K562 (cell line): Measurements from ENCODE around the gene NBR1. TPM values are rescaled to one million over a fixed set of nuclear protein-coding genes. Genes with fewer than 3 reads are reported as not detected.

Experiments used
- ASH1L ChIP-seq: fragments of 450-650 bp; IDR thresholded peaks from 2 replicates; pipeline ENCODE4 v1.6.1; 2018; ENCODE audit warnings: borderline replicate concordance, mild to moderate bottlenecking, low read depth; ENCODE audit not compliant: partially characterized antibody
- ATF7 ChIP-seq: fragments of 450-650 bp; IDR thresholded peaks from 2 replicates; pipeline ENCODE4 v1.7.1; 2014; ENCODE audit warnings: mild to moderate bottlenecking, moderate library complexity
- CCNT2 ChIP-seq: IDR thresholded peaks from 2 replicates; pipeline ENCODE4 v1.6.1; 2011; ENCODE audit warnings: borderline replicate concordance, low read depth, mild to moderate bottlenecking, moderate library complexity, mixed read lengths, low read length; ENCODE audit not compliant: insufficient read length; ENCODE audit errors: extremely low read depth
- EZH2 ChIP-seq: IDR thresholded peaks from 2 replicates; pipeline ENCODE4 v1.6.1; 2012; ENCODE audit warnings: low read depth, mild to moderate bottlenecking, inconsistent platforms, low read length, borderline replicate concordance
- GTF2A2 ChIP-seq: IDR thresholded peaks from 2 replicates; pipeline ENCODE4 v1.6.1; 2016; ENCODE audit warnings: mild to moderate bottlenecking, missing genetic modification characterization, missing compliant biosample characterization
- KLF16 ChIP-seq: IDR thresholded peaks from 2 replicates; pipeline ENCODE4 v1.6.1; 2016; ENCODE audit warnings: antibody characterized with exemption
- MAZ ChIP-seq, 2 experiments: fragments of 450-650 bp in 1 of 2; sonication (generic) in 1 of 2; formaldehyde crosslinking; IDR thresholded peaks in 1 of 2; conservative IDR thresholded peaks in 1 of 2; 2 replicates each; pipeline versions ENCODE4 v1.4.0 to v1.5.0; 2020; ENCODE audit warnings: mild to moderate bottlenecking in 1 of 2, missing genetic modification reagents in 1 of 2
- NFRKB ChIP-seq: fragments of 450-650 bp; IDR thresholded peaks from 2 replicates; pipeline ENCODE4 v1.6.1; 2016; ENCODE audit warnings: low read depth
- POLR2B ChIP-seq: fragments of 450-650 bp; IDR thresholded peaks from 2 replicates; pipeline ENCODE4 v1.6.1; 2018; ENCODE audit warnings: low read depth; ENCODE audit not compliant: partially characterized antibody
- RAD21 ChIP-seq, 2 experiments: fragments of 250-450 bp in 1 of 2; fragments of 450-650 bp in 1 of 2; sonication (Bioruptor Pico) in 1 of 2; formaldehyde crosslinking in 1 of 2; IDR thresholded peaks in 1 of 2; conservative IDR thresholded peaks in 1 of 2; 2 replicates each; pipeline versions ENCODE4 v1.4.0 to v1.8.0; 2020 to 2022; ENCODE audit warnings: mild to moderate bottlenecking in 2 of 2, moderate library complexity in 1 of 2
- RFX5 ChIP-seq: IDR thresholded peaks from 2 replicates; pipeline ENCODE4 v1.6.1; 2011; ENCODE audit warnings: low read depth, mild to moderate bottlenecking, improper control_type of control experiment, low read length
- TSC22D4 ChIP-seq: fragments of 450-650 bp; IDR thresholded peaks from 2 replicates; pipeline ENCODE4 v1.6.1; 2016; ENCODE audit warnings: missing genetic modification characterization, missing biosample characterization, control low read depth
- ZZZ3 ChIP-seq: fragments of 450-650 bp; IDR thresholded peaks from 2 replicates; pipeline ENCODE4 v1.6.1; 2016; ENCODE audit warnings: antibody characterized with exemption, mild to moderate bottlenecking, moderate library complexity
- polyA plus RNA-seq, 8 experiments: library from polyadenylated mRNA; depleted of rRNA in 4 of 8; stranded (reverse) in 5 of 8; unstranded in 3 of 8; fragments of >200 nt; fragmentation: Nextera tagmentation in 2 of 8; fragmentation: Illumina TruSeq in 1 of 8; extraction: Ambion mirVana in 2 of 8; extraction: Trizol in 1 of 8; gene quantifications; 2 replicates each; pipeline versions ENCODE4 v1.2.1 to v1.2.3, GENCODE V29; 2011 to 2014; ENCODE audit warnings: inconsistent platforms in 1 of 8, missing spikeins in 1 of 8
- total RNA-seq, 7 experiments: library from RNA; depleted of rRNA in 6 of 7; stranded (reverse); fragments of >200 nt in 6 of 7; fragmentation: Illumina TruSeq in 2 of 7; extraction: Trizol in 2 of 7; gene quantifications; 2 replicates each; pipeline versions ENCODE4 v1.2.1 to v1.2.3, GENCODE V29; 2011 to 2021; ENCODE audit warnings: low replicate concordance in 1 of 7
- TF ChIP-seq, protein P1 (sequence below): fragments of 450-650 bp; IDR thresholded peaks from 2 replicates; pipeline ENCODE4 v1.6.1; 2018; ENCODE audit not compliant: partially characterized antibody
- TF ChIP-seq, protein P2 (sequence below), 2 experiments: fragments of 450-650 bp; IDR thresholded peaks; 2 replicates each; pipeline ENCODE4 v1.6.1; 2016
- TF ChIP-seq, protein P3 (sequence below): fragments of 450-650 bp; formaldehyde crosslinking; IDR thresholded peaks from 2 replicates; pipeline ENCODE4 v1.4.0; 2020; ENCODE audit warnings: mild to moderate bottlenecking, moderate library complexity
- TF ChIP-seq, protein P4 (sequence below): sonication (generic); formaldehyde crosslinking; IDR thresholded peaks from 2 replicates; pipeline ENCODE4 v1.8.1; 2023; ENCODE audit warnings: mild to moderate bottlenecking, missing genetic modification reagents

NBR1 gene
- total and polyA plus RNA-seq, 9 of the 15 experiments (the other 6 are each of a cell fraction or from before 2014, with no cell fraction given): 4.2 to 70.1 (median 39.9) TPM

DNA sequence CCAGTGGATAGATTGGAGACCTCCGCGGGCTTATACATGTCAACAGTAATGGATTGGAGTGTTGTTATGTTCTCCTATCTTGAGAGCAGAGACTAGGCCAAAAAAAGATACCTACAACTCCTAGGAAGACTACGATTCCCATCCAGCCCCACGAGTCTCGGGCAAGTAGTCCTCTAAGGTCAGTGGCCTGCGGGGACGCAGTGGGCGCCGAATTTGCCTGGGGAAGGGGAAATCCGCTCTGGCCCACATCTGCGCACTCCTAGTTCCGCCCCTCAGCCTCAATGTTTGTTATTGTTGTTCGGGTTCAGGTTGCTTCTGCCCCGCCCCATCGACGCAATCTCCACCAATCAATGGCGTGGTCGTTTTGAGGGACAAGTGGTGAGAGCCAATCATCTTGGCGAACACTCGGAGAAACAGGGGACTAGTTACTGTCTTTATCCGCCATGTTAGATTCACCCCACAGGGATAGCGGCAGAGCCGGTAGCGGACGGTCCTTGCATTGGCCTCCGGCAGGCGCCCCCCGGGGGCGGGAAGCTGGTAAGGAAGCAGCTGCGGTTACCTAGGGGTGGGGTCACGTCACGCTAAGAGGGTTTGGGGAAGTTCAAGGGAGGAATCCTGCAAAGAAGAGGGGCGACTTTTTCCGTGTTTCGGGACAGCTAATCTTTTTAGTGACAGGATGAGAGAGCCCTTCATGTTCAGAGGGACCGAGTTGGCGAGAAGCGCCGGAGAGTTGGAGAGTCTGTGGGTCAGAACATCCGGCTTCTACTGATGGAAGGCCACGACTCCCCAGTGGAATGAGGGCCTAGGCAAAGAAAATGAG lies at the start of gene NBR1 (continued):
- TF ChIP-seq KLF16 (peak; percentile 47; the same call in 1 of the 2 replicates), TSC22D4 (no peak), RFX5 (0 out of 2 replicates have a peak, but pooled peaks have one; percentile 19), ZZZ3 (no peak; the same call in 1 of the 2 replicates), GTF2A2 (tag) (no peak), MAZ (CRISPR knock-in tag; conservative IDR thresholded peaks at IDR 0.05 in 1 of 2, IDR thresholded peaks at IDR 0.05 in 1 of 2) (peak; percentile 52 to 78; a peak in 3 of 4 replicates), RAD21 (CRISPR knock-in tag; conservative IDR thresholded peaks at IDR 0.05 in 1 of 2, IDR thresholded peaks at IDR 0.05 in 1 of 2) (peak in 1 of 2 experiments; percentile 35; a peak in 2 of 4 replicates), ATF7 (peak; percentile 77), EZH2 (no peak), POLR2B (peak; percentile 61), CCNT2 (peak; percentile 31), NFRKB (peak; percentile 95; the same call in 1 of the 2 replicates), ASH1L (peak; percentile 90)
- TF ChIP-seq, protein P1, sequence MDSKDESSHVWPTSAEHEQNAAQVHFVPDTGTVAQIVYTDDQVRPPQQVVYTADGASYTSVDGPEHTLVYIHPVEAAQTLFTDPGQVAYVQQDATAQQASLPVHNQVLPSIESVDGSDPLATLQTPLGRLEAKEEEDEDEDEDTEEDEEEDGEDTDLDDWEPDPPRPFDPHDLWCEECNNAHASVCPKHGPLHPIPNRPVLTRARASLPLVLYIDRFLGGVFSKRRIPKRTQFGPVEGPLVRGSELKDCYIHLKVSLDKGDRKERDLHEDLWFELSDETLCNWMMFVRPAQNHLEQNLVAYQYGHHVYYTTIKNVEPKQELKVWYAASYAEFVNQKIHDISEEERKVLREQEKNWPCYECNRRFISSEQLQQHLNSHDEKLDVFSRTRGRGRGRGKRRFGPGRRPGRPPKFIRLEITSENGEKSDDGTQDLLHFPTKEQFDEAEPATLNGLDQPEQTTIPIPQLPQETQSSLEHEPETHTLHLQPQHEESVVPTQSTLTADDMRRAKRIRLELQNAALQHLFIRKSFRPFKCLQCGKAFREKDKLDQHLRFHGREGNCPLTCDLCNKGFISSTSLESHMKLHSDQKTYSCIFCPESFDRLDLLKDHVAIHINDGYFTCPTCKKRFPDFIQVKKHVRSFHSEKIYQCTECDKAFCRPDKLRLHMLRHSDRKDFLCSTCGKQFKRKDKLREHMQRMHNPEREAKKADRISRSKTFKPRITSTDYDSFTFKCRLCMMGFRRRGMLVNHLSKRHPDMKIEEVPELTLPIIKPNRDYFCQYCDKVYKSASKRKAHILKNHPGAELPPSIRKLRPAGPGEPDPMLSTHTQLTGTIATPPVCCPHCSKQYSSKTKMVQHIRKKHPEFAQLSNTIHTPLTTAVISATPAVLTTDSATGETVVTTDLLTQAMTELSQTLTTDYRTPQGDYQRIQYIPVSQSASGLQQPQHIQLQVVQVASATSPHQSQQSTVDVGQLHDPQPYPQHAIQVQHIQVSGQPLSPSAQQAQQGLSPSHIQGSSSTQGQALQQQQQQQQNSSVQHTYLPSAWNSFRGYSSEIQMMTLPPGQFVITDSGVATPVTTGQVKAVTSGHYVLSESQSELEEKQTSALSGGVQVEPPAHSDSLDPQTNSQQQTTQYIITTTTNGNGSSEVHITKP: peak; percentile 61
- TF ChIP-seq, protein P2, sequence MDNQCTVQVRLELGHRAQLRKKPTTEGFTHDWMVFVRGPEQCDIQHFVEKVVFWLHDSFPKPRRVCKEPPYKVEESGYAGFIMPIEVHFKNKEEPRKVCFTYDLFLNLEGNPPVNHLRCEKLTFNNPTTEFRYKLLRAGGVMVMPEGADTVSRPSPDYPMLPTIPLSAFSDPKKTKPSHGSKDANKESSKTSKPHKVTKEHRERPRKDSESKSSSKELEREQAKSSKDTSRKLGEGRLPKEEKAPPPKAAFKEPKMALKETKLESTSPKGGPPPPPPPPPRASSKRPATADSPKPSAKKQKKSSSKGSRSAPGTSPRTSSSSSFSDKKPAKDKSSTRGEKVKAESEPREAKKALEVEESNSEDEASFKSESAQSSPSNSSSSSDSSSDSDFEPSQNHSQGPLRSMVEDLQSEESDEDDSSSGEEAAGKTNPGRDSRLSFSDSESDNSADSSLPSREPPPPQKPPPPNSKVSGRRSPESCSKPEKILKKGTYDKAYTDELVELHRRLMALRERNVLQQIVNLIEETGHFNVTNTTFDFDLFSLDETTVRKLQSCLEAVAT (IDR thresholded peaks at IDR 0.05): peak in 1 of 2 experiments; percentile 79; a peak in 2 of 4 replicates
- TF ChIP-seq, protein P3, sequence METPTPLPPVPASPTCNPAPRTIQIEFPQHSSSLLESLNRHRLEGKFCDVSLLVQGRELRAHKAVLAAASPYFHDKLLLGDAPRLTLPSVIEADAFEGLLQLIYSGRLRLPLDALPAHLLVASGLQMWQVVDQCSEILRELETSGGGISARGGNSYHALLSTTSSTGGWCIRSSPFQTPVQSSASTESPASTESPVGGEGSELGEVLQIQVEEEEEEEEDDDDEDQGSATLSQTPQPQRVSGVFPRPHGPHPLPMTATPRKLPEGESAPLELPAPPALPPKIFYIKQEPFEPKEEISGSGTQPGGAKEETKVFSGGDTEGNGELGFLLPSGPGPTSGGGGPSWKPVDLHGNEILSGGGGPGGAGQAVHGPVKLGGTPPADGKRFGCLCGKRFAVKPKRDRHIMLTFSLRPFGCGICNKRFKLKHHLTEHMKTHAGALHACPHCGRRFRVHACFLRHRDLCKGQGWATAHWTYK: peak; percentile 38; the same call in 1 of the 2 replicates
- TF ChIP-seq, protein P4, sequence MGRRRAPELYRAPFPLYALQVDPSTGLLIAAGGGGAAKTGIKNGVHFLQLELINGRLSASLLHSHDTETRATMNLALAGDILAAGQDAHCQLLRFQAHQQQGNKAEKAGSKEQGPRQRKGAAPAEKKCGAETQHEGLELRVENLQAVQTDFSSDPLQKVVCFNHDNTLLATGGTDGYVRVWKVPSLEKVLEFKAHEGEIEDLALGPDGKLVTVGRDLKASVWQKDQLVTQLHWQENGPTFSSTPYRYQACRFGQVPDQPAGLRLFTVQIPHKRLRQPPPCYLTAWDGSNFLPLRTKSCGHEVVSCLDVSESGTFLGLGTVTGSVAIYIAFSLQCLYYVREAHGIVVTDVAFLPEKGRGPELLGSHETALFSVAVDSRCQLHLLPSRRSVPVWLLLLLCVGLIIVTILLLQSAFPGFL (CRISPR knock-in tag): no peak
